Epithelial cell of proximal tubule (primary cell): ENCODE data around the gene CPT1A. TPM values are rescaled to one million over a fixed set of nuclear protein-coding genes. Genes with fewer than 3 reads are reported as not detected.

ENCODE experiments used
- DNase-seq: peaks from one replicate; pipeline ENCODE4 v3.0.0-alpha.2; 2011; ENCODE audit warnings: low read depth
- H3K4me3 ChIP-seq: 2 replicates; pipeline ENCODE4 v1.5.1; 2011; ENCODE audit warnings: low read depth, mild to moderate bottlenecking, low read length
- total RNA-seq: library from RNA; depleted of rRNA; stranded (reverse); fragments of >200 nt; gene quantifications from 2 replicates; pipeline ENCODE4 v1.2.3, GENCODE V29; 2015
- TF ChIP-seq, protein P1 (sequence below): conservative IDR thresholded peaks from 2 replicates; pipeline ENCODE4 v1.5.1; 2012; ENCODE audit warnings: low read depth, mild to moderate bottlenecking, low read length

CPT1A gene
- total RNA-seq, 1 donor from 2014 or later: 6.7 TPM

DNA sequence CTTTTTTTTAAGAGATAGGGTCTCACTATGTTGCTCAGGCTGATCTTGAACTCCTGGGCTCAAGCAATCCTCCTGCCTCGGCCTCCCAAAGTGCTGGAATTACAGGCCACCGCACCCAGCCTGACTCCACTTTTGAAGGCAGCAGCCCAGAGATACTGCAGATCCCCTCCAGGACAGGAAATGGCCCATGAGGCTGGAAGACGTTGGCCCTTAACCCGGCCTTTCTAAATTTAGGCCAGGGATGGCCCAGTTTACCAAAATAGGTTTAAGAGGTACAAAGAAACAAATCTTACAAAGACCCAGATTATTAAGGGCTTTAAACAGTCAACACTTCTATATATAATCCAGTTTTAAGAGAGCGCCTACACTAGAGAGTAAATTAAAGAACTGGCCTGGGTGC is 32.2 kb downstream of the CPT1A start:
- no peak for DNase-seq
- TF ChIP-seq, protein P1, sequence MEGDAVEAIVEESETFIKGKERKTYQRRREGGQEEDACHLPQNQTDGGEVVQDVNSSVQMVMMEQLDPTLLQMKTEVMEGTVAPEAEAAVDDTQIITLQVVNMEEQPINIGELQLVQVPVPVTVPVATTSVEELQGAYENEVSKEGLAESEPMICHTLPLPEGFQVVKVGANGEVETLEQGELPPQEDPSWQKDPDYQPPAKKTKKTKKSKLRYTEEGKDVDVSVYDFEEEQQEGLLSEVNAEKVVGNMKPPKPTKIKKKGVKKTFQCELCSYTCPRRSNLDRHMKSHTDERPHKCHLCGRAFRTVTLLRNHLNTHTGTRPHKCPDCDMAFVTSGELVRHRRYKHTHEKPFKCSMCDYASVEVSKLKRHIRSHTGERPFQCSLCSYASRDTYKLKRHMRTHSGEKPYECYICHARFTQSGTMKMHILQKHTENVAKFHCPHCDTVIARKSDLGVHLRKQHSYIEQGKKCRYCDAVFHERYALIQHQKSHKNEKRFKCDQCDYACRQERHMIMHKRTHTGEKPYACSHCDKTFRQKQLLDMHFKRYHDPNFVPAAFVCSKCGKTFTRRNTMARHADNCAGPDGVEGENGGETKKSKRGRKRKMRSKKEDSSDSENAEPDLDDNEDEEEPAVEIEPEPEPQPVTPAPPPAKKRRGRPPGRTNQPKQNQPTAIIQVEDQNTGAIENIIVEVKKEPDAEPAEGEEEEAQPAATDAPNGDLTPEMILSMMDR: no peak

DNA sequence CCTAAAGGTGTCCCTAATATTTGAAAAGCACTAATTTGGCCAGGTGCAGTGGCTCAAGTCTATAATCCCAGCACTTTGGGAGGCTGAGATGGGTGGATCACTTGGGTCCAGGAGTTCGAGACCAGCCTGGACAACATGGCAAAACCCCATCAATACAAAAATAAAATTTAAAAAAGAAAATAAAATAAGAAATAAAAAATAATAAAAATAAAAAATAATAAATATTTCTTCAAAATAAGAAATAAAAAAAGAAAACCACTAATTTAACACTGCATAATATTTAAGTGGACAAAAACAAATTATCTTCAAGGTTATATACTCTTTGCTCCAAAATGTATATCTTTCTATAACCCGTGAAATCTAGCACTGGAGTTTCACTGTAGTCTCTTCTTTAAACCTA is 32.9 kb downstream of the CPT1A start:
- H3K4me3 ChIP-seq: no peak overlapping the region
- TF ChIP-seq, protein P1: no peak
- DNase-seq: no peak

More for the DNA sequence above, 32.2 kb downstream of the CPT1A start:
- H3K4me3 ChIP-seq: no peak overlapping the region

DNA sequence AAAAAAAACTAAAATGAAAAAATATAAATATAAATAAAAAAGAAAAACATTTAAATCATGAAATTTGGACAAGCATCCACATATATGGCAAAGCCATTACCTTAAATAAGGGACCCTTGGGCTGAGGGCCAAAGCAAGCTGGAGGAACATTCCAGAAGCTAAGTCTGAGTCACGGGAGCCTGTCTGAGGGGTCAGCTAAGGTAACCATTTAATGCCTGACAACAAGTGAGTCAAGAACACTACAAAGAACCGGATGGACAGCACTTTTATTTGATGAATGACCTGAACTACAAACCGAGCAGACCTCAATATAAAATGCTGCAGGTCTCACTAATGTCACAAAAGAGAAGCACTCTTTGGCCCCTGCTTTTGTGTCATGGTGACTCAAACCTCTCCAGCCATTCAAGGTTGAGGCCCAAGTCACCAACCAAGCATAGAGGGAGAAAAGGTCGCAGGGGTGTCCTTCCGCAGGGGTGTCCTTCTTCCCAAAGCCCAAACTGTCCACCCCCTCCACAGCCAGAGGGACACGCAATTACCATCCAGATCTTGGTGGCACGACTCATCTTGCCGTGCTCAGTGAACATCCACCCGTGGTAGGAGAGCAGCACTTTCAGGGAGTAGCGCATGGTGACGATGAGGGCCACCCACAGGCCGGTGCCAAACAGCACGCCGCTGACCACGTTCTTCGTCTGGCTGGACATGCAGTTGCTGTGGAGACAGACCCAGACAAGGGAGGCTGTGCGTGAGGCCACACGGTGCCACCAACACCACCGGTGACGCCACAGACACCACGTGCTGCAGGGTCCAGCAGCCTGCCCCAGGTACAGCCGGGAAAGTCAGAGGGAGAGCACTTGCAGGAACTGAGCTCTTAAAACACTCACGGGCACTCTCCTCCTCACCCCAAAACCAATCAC is 34.5 kb downstream of the CPT1A start:
- DNase-seq: peak; percentile 19
- no peak overlapping the region for H3K4me3 ChIP-seq
- TF ChIP-seq, protein P1: no peak

DNA sequence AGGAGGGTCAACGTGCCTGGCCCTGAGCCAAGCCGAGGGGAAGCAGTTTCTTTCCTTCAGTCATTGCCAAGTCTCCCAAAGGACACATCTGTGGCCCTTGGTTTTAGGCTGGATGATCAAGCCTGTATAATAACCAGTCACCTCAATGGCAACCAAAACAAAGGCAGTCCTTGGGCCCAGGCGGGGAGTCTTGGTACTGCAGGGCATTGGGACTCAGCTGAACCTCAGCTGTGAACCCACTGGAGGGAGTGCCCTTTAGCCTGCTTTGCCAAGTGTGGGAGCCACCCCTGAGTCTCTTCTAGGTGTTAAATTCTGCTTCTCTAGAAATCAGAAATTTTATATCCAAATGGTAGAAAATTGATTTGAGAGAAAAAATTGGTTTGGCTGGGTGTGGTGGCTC is 36.9 kb downstream of the CPT1A start:
- no peak for DNase-seq
- TF ChIP-seq, protein P1: no peak
- no peak overlapping the region for H3K4me3 ChIP-seq

DNA sequence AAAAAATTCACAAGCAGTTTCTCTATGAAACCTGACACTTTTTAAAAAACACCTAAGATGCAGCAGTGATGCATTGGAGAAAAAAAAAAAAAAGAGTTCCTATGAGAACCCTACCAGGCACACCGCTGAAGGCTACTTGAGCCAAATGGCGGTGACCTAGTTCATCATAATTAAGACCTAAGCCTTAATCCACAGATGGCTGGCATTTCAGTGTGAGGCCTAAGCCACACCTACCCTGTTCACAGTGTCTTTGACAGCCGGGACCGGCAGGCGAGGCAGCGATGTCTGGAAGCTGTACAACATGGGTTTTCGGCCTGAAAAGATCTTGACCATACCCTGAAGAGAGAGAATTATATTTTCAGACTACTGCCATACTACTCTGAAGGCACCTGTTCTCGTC is 38.0 kb downstream of the CPT1A start:
- no peak overlapping the region for H3K4me3 ChIP-seq
- TF ChIP-seq, protein P1: no peak
- DNase-seq: no peak

DNA sequence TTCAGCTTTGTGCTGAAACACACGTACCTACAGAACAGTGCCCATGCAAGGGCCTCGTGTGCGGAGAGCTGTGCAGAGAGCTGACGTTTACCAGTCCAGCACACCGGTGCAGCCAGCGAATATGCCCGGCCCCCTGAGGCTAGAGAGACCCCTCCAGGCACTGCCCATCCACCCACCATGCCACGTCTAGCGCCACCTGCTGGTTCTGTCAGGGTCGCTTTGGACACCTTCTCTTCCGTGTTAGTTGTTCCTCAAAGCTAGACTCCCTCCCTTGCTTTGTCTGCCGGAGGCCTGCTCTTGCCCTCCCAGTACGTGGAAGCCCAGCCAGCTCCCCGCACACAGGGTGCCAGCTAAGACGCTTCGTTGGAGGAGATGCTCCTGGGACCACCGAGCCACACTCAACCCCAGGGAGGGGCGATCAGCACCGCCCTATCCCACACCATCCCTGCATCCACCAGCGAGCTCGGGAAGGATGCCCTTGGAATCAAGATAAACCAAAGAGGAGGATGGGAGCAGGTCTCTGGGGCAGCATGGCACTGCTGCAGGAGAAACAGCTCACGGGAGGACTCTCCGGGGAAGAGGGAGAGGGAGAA is 43.4 kb downstream of the CPT1A start:
- DNase-seq: no peak
- H3K4me3 ChIP-seq: no peak overlapping the region
- TF ChIP-seq, protein P1: peak; percentile 67

DNA sequence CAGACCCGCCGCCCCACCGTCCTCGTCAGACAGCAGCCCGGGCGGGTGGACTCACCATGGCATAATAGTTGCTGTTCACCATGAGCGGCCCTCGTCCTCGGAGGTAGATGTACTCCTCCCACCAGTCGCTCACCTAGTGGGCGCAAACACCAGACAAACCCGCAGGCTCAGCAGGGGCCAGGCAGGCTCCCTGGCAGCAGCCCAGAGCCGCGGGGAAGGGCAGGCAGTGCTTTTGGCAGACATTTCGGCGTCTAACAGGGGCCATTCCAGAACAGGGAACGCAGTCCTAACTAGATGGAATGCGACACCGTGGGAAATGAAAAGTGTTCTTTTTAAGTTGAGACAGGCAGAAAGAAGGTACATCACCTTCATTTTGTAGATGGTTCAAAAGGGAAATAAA is 44.9 kb downstream of the CPT1A start:
- no peak overlapping the region for H3K4me3 ChIP-seq
- no peak for DNase-seq
- TF ChIP-seq, protein P1: no peak
